ENCODE measurements around the gene RAPGEF1. TPM values are rescaled to one million over a fixed set of nuclear protein-coding genes. Genes with fewer than 3 reads are reported as not detected.

The RAPGEF1 gene
- total RNA-seq: 16.5 and 22.6 TPM in 2 replicates

GRCh38 chr9:131739959-131740648 lies at the start of gene RAPGEF1:
Gene RAPGEF1, minus strand, starts transcription at chr9:131740076. Its CDS starts 246 bp downstream, at chr9:131739830.

GRCh38 chr9:131545003-131545785 lies 194.7 kb downstream of the RAPGEF1 start, which contains the start of gene PRRT1B:
Gene PRRT1B, plus strand, starts transcription at chr9:131545523. Its CDS starts 93 bp downstream, at chr9:131545616.

GRCh38 chr9:131530920-131531832 lies 208.7 kb downstream of the RAPGEF1 start, which contains the start of gene UCK1:
Gene UCK1, minus strand, starts transcription at chr9:131531263. Its CDS starts 89 bp downstream, at chr9:131531174.

Other genes with a start within 250 kb of the RAPGEF1 start
- gene POMT1, start 237.2 kb downstream of the RAPGEF1 start, total RNA-seq: 19.9 and 38.7 TPM in 2 replicates
- gene UCK1, start 208.8 kb downstream of the RAPGEF1 start, total RNA-seq: 24.6 and 37.4 TPM in 2 replicates
- not detected in 2 replicates for gene PRRT1B, start 194.6 kb downstream of the RAPGEF1 start, total RNA-seq